ENCODE results near the gene PPT2. TPM values are rescaled to one million over a fixed set of nuclear protein-coding genes. Genes with fewer than 3 reads are reported as not detected.

Gene PPT2
- total and polyA plus RNA-seq, 2 experiments from 2014 or later, result 50.2 to 147 TPM

DNA sequence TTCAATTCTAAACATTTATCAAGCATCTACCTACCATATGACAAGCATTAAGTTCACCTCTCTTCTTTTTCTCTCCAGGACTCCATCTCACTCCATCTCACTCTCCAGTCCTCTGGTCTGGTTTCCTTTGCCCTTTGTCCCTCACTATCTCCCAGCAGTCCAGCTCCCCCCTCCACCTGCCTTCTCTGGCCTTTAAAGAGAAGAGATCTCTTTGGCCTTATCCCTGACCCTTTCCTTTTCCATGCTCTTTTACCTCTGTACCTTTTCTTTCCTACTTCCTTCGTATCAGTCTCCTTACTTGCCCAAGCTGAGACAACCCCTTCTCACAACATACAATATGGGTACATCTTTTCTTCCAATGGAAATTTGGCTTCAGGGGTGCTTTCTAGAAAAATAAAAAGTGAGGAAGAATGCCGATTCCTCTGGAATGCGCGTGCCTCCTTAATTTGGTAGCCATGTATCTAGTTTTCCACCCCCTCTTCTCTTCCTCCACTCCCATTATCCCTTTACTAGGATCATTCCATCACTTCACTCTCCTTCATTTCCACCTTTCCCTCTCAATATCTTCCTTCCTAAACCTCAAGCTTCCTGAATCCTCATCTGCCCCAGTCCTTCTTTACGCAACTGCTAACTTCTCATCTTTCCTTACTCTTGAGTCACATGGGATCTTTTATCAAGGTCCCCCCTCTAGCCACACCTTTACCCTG lies 22.7 kb downstream of the PPT2 start:
- H3K4me1 ChIP-seq (ENCODE audit: low read depth), result peaks cover 21% of the 10 kb centered on the region
- peak overlapping the region; percentile 100 for H3K27ac ChIP-seq
- DNase-seq (ENCODE audit: low read depth in 1 of 2, low spot score in 1 of 2), result peak in 1 of 2 donors; percentile 70
- H3K27me3 ChIP-seq, result no peaks in the 10 kb centered on the region
- no peaks in the 10 kb centered on the region for H3K9me3 ChIP-seq (ENCODE audit: low read depth)
- H3K36me3 ChIP-seq, result no peaks in the 10 kb centered on the region
- peak overlapping the region; percentile 98 for H3K4me3 ChIP-seq
- TF ChIP-seq, protein P1, sequence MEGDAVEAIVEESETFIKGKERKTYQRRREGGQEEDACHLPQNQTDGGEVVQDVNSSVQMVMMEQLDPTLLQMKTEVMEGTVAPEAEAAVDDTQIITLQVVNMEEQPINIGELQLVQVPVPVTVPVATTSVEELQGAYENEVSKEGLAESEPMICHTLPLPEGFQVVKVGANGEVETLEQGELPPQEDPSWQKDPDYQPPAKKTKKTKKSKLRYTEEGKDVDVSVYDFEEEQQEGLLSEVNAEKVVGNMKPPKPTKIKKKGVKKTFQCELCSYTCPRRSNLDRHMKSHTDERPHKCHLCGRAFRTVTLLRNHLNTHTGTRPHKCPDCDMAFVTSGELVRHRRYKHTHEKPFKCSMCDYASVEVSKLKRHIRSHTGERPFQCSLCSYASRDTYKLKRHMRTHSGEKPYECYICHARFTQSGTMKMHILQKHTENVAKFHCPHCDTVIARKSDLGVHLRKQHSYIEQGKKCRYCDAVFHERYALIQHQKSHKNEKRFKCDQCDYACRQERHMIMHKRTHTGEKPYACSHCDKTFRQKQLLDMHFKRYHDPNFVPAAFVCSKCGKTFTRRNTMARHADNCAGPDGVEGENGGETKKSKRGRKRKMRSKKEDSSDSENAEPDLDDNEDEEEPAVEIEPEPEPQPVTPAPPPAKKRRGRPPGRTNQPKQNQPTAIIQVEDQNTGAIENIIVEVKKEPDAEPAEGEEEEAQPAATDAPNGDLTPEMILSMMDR (IDR thresholded peaks at IDR 0.05; ENCODE audit: low read depth, low read length), result no peak

DNA sequence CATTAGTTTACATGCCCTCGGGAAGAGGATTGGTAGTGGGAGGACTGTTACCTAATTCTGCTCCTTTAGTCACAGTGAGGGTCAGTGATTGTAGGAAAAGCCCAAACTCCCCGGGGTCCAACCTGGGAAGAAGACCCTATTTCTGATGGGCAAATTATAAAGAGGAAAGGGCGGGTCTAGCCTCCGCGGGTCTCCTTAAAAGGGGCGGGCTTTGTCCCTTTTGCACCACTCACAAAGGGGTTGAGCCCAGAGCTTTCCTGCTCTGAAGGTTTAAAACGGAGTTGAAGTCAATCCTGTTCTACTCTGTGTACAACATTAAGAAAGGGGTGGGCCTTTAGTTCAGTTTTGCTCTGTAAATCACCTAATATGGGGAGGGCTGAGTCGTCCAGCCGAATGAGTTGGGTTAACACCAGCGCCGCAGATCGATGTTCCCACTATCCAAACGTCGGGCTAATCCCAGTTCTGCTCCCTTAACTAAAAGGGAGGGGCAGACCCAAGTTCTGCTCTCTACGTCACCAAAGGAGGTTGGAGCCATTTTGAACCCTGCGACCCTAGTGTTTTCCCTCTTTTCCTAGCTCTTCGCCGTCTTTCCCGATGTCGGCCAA lies 23.3 kb downstream of the PPT2 start:
- peak overlapping the region; percentile 100 for H3K27ac ChIP-seq
- DNase-seq (ENCODE audit: low read depth in 1 of 2, low spot score in 1 of 2), result peak in 1 of 2 donors; percentile 77
- peak overlapping the region; percentile 98 for H3K4me3 ChIP-seq
- H3K27me3 ChIP-seq, result no peaks in the 10 kb centered on the region
- no peaks in the 10 kb centered on the region for H3K36me3 ChIP-seq
- TF ChIP-seq, protein P1 (IDR thresholded peaks at IDR 0.05; ENCODE audit: low read depth, low read length), result no peak
- H3K4me1 ChIP-seq (ENCODE audit: low read depth), result peaks cover 21% of the 10 kb centered on the region
- no peaks in the 10 kb centered on the region for H3K9me3 ChIP-seq (ENCODE audit: low read depth)

DNA sequence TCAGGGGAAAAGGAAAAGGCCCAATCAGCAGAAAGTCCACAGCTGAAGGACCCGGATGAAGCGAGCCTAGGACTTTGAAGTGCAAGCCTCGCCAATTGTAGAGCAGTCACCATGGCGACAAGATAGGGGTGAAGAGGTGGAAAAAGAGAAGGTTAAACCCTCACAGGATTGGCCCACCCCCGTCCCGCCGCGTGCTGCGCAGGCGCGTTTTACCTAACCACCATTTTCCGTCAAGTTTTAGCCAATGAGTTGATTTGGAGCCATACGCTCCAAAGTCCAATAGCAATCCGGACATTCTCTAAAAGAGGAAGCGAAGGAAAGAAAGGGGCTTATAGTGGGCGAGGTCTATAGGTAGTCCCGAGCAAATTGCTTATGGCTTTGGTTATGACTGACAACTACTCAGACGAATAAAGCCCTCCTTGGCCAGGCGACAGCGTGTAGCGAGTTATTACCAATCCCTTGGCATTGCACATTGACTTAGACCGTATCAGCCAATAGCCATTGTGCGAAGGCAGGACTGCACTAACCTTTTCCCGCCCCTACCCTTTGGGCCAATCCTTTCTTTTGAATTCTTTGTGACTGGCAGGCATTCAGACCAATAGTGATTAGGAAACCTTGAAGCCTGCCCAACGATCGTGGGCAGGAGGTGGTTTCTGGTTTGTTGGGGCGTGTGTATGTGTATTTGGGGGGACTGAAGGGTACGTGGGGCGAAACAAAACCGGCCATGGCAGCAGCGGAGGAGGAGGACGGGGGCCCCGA lies 24.0 kb downstream of the PPT2 start, which contains the start of gene RNF5:
TSS of gene RNF5 (plus strand) at position 618 of the 759 bp plus-strand sequence. CDS start at position 725, 107 bp downstream.
- Histone ChIP-seq H3K27ac (peak within 1 kb of the TSS; percentile 100), H3K36me3 (no peaks in the 10 kb centered on the region), H3K27me3 (no peaks in the 10 kb centered on the region), H3K4me1 (ENCODE audit: low read depth) (peaks cover 21% of the 10 kb centered on the region), H3K4me3 (peak within 1 kb of the TSS; percentile 98), H3K9me3 (ENCODE audit: low read depth) (no peaks in the 10 kb centered on the region)
- peak; percentile 100 for DNase-seq (ENCODE audit: low read depth in 1 of 2, low spot score in 1 of 2)
- TF ChIP-seq, protein P1 (IDR thresholded peaks at IDR 0.05; ENCODE audit: low read depth, low read length), result no peak

DNA sequence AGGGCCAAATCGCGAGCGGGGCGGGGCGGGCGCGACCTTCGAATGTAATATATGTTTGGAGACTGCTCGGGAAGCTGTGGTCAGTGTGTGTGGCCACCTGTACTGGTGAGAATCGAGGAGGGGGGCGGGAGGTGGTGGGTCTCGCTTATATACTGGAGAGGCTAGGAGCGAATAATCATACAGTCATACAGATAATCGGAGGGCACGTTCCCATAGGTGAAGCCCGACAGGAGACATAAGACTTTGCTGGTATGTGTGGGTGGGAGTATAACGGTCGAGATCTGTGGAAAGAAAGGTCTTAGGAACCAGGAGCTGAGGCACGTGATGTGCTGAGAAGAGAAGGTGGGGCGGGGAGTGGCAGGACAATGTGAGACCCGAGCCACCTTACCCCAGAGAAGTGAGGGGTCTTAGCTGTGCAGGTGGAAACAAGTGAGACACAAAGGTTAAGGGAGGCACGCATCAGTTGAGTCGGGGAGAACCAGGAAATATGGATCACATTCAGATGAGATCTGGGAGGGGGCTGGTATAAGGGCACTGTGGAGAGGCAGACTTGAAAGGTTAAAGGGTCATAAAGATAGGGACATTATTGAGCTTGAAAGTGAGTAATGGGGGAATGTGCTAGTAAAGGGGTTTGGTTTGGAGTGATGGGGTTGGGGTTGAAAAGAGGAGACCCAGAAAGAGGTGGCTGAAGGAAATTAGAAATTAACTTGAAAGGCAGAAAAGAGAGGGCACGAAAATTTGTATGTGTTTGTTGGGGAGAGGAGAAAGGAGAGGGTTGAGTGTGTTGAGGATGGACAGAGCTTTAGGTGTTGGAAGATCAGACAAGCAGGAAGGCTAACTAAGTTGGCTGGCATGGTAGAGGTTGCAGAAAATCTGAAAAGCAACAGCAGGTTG lies 24.9 kb downstream of the PPT2 start:
- Histone ChIP-seq H3K27me3 (no peaks in the 10 kb centered on the region), H3K36me3 (no peaks in the 10 kb centered on the region), H3K4me3 (peak overlapping the region; percentile 98), H3K9me3 (ENCODE audit: low read depth) (no peaks in the 10 kb centered on the region), H3K27ac (peak overlapping the region; percentile 100), H3K4me1 (ENCODE audit: low read depth) (peaks cover 21% of the 10 kb centered on the region)
- peak in 1 of 2 donors; percentile 20 for DNase-seq (ENCODE audit: low read depth in 1 of 2, low spot score in 1 of 2)
- TF ChIP-seq, protein P1 (IDR thresholded peaks at IDR 0.05; ENCODE audit: low read depth, low read length), result no peak

Data from cardiac muscle cell (in vitro differentiated cells and primary cell).